Esophagus muscularis mucosa (tissue), 3 donors: ENCODE results near the gene FITM1.

Experiments
- EP300 ChIP-seq: sonication (generic); formaldehyde crosslinking; IDR thresholded peaks from one replicate; pipeline ENCODE4 v1.6.1; 2017; ENCODE audit warnings: antibody characterized with exemption
- POLR2AphosphoS5 ChIP-seq, 2 donors: sonication (generic); formaldehyde crosslinking; IDR thresholded peaks; one replicate each; pipeline ENCODE4 v1.6.1; 2017; ENCODE audit warnings: antibody characterized with exemption in 2 of 2

DNA sequence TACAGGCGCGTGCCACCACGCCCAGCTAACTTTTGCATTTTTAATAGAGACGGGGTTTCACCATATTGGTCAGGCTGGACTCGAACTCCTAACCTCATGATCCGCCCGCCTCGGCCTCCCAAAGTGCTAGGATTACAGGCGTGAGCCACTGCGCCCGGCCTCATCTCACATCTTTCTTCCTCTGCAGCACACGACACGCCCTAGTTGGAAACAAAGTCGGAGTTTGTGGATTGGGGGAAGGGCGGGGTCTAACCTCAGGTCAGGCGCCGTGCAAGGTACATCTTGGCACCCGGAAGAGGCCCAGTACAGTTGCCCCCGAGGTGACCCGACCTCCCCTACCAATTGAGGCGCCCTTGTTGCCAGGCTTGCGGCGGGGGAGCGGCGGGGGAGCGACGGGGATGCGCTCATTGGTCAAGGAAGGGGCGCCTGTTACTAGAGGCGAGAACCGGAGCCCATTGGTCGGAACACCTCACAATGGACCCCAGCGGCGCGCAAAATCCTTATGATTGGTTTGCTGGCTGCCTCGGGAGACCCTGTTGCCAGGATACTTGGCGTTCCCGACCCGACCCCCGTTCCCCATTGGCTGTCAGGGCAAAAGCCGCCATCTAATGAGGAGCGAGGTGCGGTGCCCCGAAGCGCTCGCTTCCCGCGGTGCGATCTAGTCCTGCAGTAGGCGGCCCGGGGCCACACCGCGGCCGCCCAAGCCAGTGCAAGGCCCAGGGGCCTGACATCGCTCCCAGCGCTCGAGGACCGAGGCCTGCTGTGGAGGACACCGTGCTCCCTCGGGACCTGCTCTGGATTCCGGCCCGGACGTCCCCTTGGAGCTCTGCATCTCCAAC lies 41.2 kb downstream of the FITM1 start, which contains the start of gene REC8:
- peak; percentile 14 to 32 for TF ChIP-seq POLR2AphosphoS5 (IDR thresholded peaks at IDR 0.05)
- no peak for TF ChIP-seq EP300
